Erythroblast (primary cell): ENCODE results near the gene LRRTM4.

ENCODE experiments used
- DNase-seq, 2 experiments: peaks; one replicate each; lab custom pipeline; 2025; lab: John Stamatoyannopoulos, UW
- GATA1 ChIP-seq: IDR thresholded peaks from 2 replicates; pipeline ENCODE4 v1.6.1; 2011; ENCODE audit warnings: low read depth, mild to moderate bottlenecking, control low read depth, low read length, moderate library complexity
- POLR2A ChIP-seq: IDR thresholded peaks from 2 replicates; pipeline ENCODE4 v1.6.1; 2011; ENCODE audit warnings: mild to moderate bottlenecking, low read length

The LRRTM4 gene

GRCh38 chr2:77513191-77513590 lies 9.0 kb downstream of the LRRTM4 start:
- no peak for DNase-seq
- TF ChIP-seq POLR2A, result no peak
- TF ChIP-seq GATA1, result no peak

- TF ChIP-seq POLR2A (no peak), GATA1 (no peak)
- no peak for DNase-seq
Observed at GRCh38 chr2:77512507-77512906, 9.7 kb downstream of the LRRTM4 start.

GRCh38 chr2:77508511-77508910 lies 13.7 kb downstream of the LRRTM4 start:
- DNase-seq, result no peak
- no peak for TF ChIP-seq POLR2A
- no peak for TF ChIP-seq GATA1

- no peak for TF ChIP-seq POLR2A
- no peak for TF ChIP-seq GATA1
- no peak for DNase-seq
Observed at GRCh38 chr2:77507657-77508056, 14.5 kb downstream of the LRRTM4 start.

- no peak for TF ChIP-seq POLR2A
- no peak for TF ChIP-seq GATA1
- DNase-seq, result no peak
Observed at GRCh38 chr2:77488141-77488540, 34.0 kb downstream of the LRRTM4 start.

- DNase-seq, result no peak
- TF ChIP-seq POLR2A (no peak), GATA1 (no peak)
Observed at GRCh38 chr2:77487074-77487803, 34.9 kb downstream of the LRRTM4 start.

- TF ChIP-seq POLR2A, result no peak
- TF ChIP-seq GATA1, result no peak
- no peak for DNase-seq
Observed at GRCh38 chr2:77484026-77484425, 38.1 kb downstream of the LRRTM4 start.

GRCh38 chr2:77479895-77480294 lies 42.3 kb downstream of the LRRTM4 start:
- TF ChIP-seq GATA1 (no peak), POLR2A (no peak)
- no peak for DNase-seq

GRCh38 chr2:77479395-77479794 lies 42.8 kb downstream of the LRRTM4 start:
- TF ChIP-seq POLR2A, result no peak
- TF ChIP-seq GATA1, result no peak
- DNase-seq, result no peak

- no peak for TF ChIP-seq GATA1
- no peak for TF ChIP-seq POLR2A
- DNase-seq, result no peak
Observed at GRCh38 chr2:77470096-77470495, 52.1 kb downstream of the LRRTM4 start.

- TF ChIP-seq POLR2A (no peak), GATA1 (no peak)
- no peak for DNase-seq
Observed at GRCh38 chr2:77469106-77469505, 53.1 kb downstream of the LRRTM4 start.

GRCh38 chr2:77459840-77460239 lies 62.3 kb downstream of the LRRTM4 start:
- TF ChIP-seq POLR2A (no peak), GATA1 (no peak)
- DNase-seq, result no peak

- DNase-seq, result no peak
- TF ChIP-seq POLR2A (no peak), GATA1 (no peak)
Observed at GRCh38 chr2:77458216-77458615, 64.0 kb downstream of the LRRTM4 start.

GRCh38 chr2:77457665-77458064 lies 64.5 kb downstream of the LRRTM4 start:
- TF ChIP-seq GATA1, result no peak
- no peak for TF ChIP-seq POLR2A
- DNase-seq, result no peak

- DNase-seq, result no peak
- TF ChIP-seq POLR2A (no peak), GATA1 (no peak)
Observed at GRCh38 chr2:77443076-77443475, 79.1 kb downstream of the LRRTM4 start.

- DNase-seq, result no peak
- no peak for TF ChIP-seq GATA1
- no peak for TF ChIP-seq POLR2A
Observed at GRCh38 chr2:77434880-77435279, 87.3 kb downstream of the LRRTM4 start.

- DNase-seq, result no peak
- TF ChIP-seq GATA1 (no peak), POLR2A (no peak)
Observed at GRCh38 chr2:77428946-77429345, 93.2 kb downstream of the LRRTM4 start.
